A673 (cell line): ENCODE measurements around the gene ADAMTSL3. TPM values are rescaled to one million over a fixed set of nuclear protein-coding genes. Genes with fewer than 3 reads are reported as not detected.
"Not testable (repeated sequence)": the region's sequence is repeated elsewhere in the genome, so short reads cannot be mapped to it uniquely, and the experiment has no call there.

Experiments used
- BruUV-seq: library from RNA; stranded (reverse); fragments of 400-500 nt; replicated peaks from 2 replicates; lab custom pipeline; 2021; lab: Mats Ljungman, UMichigan
- CTCF ChIA-PET: fragments of 300-600 bp; sonication (Branson Sonifier 250); formaldehyde crosslinking; loops from one replicate; lab custom pipeline; 2022; ENCODE audit warnings: antibody characterized with exemption; lab: Charles Lee
- POLR2A ChIA-PET: fragments of 300-600 bp; sonication (Branson Sonifier 250); formaldehyde crosslinking; loops from one replicate; lab custom pipeline; 2022; ENCODE audit warnings: antibody characterized with exemption; ENCODE audit not compliant: low non-redundant PET; lab: Charles Lee
- DNase-seq: peaks from one replicate; pipeline ENCODE4 v3.0.0-alpha.2; 2015; ENCODE audit warnings: low spot score
- H3K27ac ChIP-seq: fragments of 200-600 bp; sonication (generic); 2 replicates; pipeline ENCODE4 v1.5.1; 2016; ENCODE audit warnings: mixed run types, low read depth, mild to moderate bottlenecking, mixed read lengths, antibody characterized with exemption, low read length; ENCODE audit not compliant: poor library complexity, severe bottlenecking
- H3K27me3 ChIP-seq: fragments of 200-600 bp; sonication (generic); replicated peaks from 2 replicates; pipeline ENCODE4 v1.6.1; 2017; ENCODE audit warnings: mixed run types, low read depth, mild to moderate bottlenecking, mixed read lengths, antibody characterized with exemption, low read length; ENCODE audit not compliant: insufficient read depth, poor library complexity
- H3K36me3 ChIP-seq: fragments of 200-600 bp; sonication (generic); 2 replicates; pipeline ENCODE4 v1.6.1; 2016; ENCODE audit warnings: mixed run types, mild to moderate bottlenecking, mixed read lengths, antibody characterized with exemption, low read length; ENCODE audit not compliant: insufficient read depth, poor library complexity, severe bottlenecking
- H3K4me1 ChIP-seq: fragments of 200-600 bp; sonication (generic); 2 replicates; pipeline ENCODE4 v1.6.1; 2017; ENCODE audit warnings: mixed run types, mild to moderate bottlenecking, mixed read lengths, antibody characterized with exemption, low read length; ENCODE audit not compliant: insufficient read depth, poor library complexity, severe bottlenecking
- H3K4me3 ChIP-seq: fragments of 200-600 bp; sonication (generic); 2 replicates; pipeline ENCODE4 v1.5.1; 2016; ENCODE audit warnings: low read depth, mixed run types, mild to moderate bottlenecking, mixed read lengths, low read length; ENCODE audit not compliant: poor library complexity, severe bottlenecking
- H3K9me3 ChIP-seq: fragments of 200-600 bp; sonication (generic); 2 replicates; pipeline ENCODE4 v1.6.1; 2016; ENCODE audit warnings: mixed run types, low read depth, mild to moderate bottlenecking, mixed read lengths, antibody characterized with exemption, low read length; ENCODE audit not compliant: poor library complexity, severe bottlenecking
- EZH2 ChIP-seq: fragments of 200-600 bp; sonication (generic); IDR thresholded peaks from 2 replicates; pipeline ENCODE4 v1.6.1; 2017; ENCODE audit warnings: borderline replicate concordance, low read depth, mild to moderate bottlenecking, mixed read lengths, antibody characterized with exemption, low read length; ENCODE audit not compliant: poor library complexity, severe bottlenecking
- intact Hi-C: fragments of 100-400 bp; cut with micrococcal nuclease; formaldehyde crosslinking; loops from one replicate; pipeline ENCODE4 v1.10.0; 2022; ENCODE audit not compliant: unreplicated experiment
- total RNA-seq: library from RNA; stranded (reverse); gene quantifications from 2 replicates; pipeline ENCODE4 v1.2.3, GENCODE V29; 2021
- TF ChIP-seq, protein P1 (sequence below): fragments of 300-800, 200-600 bp; sonication (generic); conservative IDR thresholded peaks from 2 replicates; pipeline ENCODE4 v1.5.1; 2017; ENCODE audit warnings: low read depth, mild to moderate bottlenecking, antibody characterized with exemption, low read length, moderate library complexity, mixed read lengths

The ADAMTSL3 gene
- total RNA-seq, 1 experiment from 2014 or later, result 0.95 TPM

DNA sequence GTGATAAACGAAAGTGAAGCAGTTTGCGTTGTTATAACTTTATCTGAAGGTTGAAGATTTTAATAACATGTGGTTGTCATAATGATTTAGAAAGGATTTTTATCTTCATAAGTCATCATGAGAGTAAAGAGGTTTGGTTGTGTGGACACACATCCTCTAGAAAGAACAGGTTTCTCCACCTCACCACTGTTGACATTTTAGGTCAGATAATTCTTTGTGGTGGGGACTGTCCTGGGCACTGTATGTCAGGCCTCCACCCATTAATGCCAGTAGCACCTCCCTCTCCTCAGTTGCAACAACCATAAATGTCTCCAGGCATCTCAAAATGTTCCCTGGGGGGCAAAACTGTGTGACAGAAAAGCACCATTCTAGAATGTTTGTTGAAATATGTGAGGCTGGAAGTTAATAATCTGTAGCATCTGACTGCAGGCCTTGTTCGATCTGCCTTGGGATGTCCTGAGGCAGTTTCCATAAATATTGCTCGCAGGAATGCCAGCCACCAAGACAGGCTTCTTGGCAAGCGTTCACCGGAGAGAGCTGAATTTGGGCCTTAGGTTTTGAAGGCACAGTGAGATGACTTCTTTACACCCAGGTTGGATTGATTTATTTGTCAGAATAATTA, 100.1 kb downstream of the ADAMTSL3 start:
- Histone ChIP-seq H3K9me3 (no peaks in the 10 kb centered on the region), H3K4me1 (no peaks in the 10 kb centered on the region), H3K4me3 (no peak overlapping the region), H3K36me3 (no peaks in the 10 kb centered on the region), H3K27me3 (no peaks in the 10 kb centered on the region), H3K27ac (no peak overlapping the region)
- DNase-seq, result no peak
- ChIA-PET POLR2A (no interaction called here), CTCF (no interaction called here)
- BruUV-seq, result no TSS peak
- intact Hi-C loops, result no loop called here
- TF ChIP-seq, protein P1, sequence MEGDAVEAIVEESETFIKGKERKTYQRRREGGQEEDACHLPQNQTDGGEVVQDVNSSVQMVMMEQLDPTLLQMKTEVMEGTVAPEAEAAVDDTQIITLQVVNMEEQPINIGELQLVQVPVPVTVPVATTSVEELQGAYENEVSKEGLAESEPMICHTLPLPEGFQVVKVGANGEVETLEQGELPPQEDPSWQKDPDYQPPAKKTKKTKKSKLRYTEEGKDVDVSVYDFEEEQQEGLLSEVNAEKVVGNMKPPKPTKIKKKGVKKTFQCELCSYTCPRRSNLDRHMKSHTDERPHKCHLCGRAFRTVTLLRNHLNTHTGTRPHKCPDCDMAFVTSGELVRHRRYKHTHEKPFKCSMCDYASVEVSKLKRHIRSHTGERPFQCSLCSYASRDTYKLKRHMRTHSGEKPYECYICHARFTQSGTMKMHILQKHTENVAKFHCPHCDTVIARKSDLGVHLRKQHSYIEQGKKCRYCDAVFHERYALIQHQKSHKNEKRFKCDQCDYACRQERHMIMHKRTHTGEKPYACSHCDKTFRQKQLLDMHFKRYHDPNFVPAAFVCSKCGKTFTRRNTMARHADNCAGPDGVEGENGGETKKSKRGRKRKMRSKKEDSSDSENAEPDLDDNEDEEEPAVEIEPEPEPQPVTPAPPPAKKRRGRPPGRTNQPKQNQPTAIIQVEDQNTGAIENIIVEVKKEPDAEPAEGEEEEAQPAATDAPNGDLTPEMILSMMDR, result no peak
- no peak for TF ChIP-seq EZH2

DNA sequence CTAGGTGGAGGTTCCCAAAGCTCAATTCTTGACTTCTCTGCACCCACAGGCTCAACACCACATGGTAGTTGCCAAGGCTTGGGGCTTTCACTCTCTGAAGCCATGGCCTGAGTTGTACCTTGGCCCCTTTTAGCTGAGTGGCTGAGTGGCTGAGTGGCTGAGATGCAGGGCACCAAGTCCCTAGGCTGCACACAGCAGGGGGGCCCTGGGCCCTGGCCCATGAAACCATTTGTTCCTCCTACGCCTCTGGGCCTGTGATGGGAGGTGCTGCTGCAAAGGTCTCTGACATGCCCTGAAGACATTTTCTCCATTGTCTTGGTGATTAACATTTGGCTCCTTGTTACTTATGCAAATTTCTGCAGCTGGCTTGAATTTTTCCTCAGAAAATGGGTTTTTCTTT, 103.4 kb downstream of the ADAMTSL3 start:
- H3K36me3 ChIP-seq, H3K4me1 ChIP-seq, BruUV-seq, CTCF ChIA-PET, POLR2A ChIA-PET, H3K9me3 ChIP-seq, intact Hi-C loops, H3K27ac ChIP-seq, DNase-seq, H3K27me3 ChIP-seq, H3K4me3 ChIP-seq: not testable (repeated sequence)

DNA sequence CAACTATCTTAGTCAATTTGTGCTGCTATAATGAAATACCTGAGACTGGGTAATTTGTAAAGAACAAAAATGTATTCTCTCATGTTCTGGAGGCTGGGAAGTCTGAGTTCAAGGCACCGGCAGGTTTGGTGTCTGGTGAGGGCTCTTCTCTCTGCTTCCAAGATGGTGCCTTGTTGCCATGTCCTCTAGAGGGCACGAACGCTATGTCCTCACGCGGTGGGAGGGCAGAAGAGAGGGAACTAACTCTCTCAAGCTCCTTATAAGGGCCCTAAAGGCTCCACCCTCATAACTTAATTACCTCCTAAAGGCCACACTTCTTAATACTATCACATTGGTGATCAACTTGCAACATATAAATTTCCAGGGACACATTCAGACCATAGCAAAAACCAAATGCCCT, 108.4 kb downstream of the ADAMTSL3 start:
- no peaks in the 10 kb centered on the region for H3K9me3 ChIP-seq
- CTCF ChIA-PET, result no interaction called here
- TF ChIP-seq, protein P1, result no peak
- TF ChIP-seq EZH2, result no peak
- DNase-seq, result no peak
- H3K4me1 ChIP-seq, result no peaks in the 10 kb centered on the region
- no peaks in the 10 kb centered on the region for H3K36me3 ChIP-seq
- no peaks in the 10 kb centered on the region for H3K27me3 ChIP-seq
- no TSS peak for BruUV-seq
- no peak overlapping the region for H3K27ac ChIP-seq
- intact Hi-C loops, result no loop called here
- no peak overlapping the region for H3K4me3 ChIP-seq
- POLR2A ChIA-PET, result no interaction called here
